AG04449 (cell line): ENCODE data around the gene TEX35.

ENCODE experiments used
- CTCF ChIA-PET: fragments of 350-600 bp; formaldehyde crosslinking; extraction: SDS; loops from one replicate; lab custom pipeline; 2021; ENCODE audit warnings: antibody characterized with exemption; lab: Yijun Ruan, JAX
- POLR2A ChIA-PET: fragments of 400-600, 350-600 bp; formaldehyde crosslinking; extraction: SDS; loops from one replicate; lab custom pipeline; 2020; ENCODE audit warnings: antibody characterized with exemption, inconsistent platforms; lab: Yijun Ruan, JAX
- DNase-seq: peaks from one replicate; pipeline ENCODE4 v3.0.0-alpha.2; 2010; ENCODE audit warnings: low read depth, low spot score
- H3K4me3 ChIP-seq: 2 replicates; pipeline ENCODE4 v1.5.1; 2011; ENCODE audit warnings: low read depth, mild to moderate bottlenecking, control low read depth, low read length
- CTCF ChIP-seq: IDR thresholded peaks from one replicate; pipeline ENCODE4 v1.5.1; 2011; ENCODE audit warnings: mild to moderate bottlenecking, moderate library complexity, low read length, control low read depth, inconsistent platforms; ENCODE audit not compliant: insufficient read depth; ENCODE audit errors: missing control alignments

TEX35 gene

GRCh38 chr1:178486100-178487069 lies 26.5 kb upstream of the TEX35 start:
- ChIA-PET CTCF (interaction anchor here (1.0 to 11.0 kb wide), 3 partner anchors 14 to 45 kb away, joined by 3 to 125 read pairs (median 4); no protein-coding TSS in a partner anchor), POLR2A (no interaction called here)
- DNase-seq = no peak
- no peak for TF ChIP-seq CTCF
- peak overlapping the region; percentile 3; the same call in 1 of the 2 replicates for H3K4me3 ChIP-seq

GRCh38 chr1:178487070-178487615 lies 25.8 kb upstream of the TEX35 start:
- ChIA-PET CTCF (interaction anchor here (1.1 to 11.0 kb wide), 3 partner anchors 13 to 516 kb away, joined by 3 to 125 read pairs (median 4); no protein-coding TSS in a partner anchor), POLR2A (no interaction called here)
- TF ChIP-seq CTCF = no peak
- H3K4me3 ChIP-seq = peak overlapping the region; percentile 3; the same call in 1 of the 2 replicates
- no peak for DNase-seq

- CTCF ChIA-PET = interaction anchor here (1.1 to 11.0 kb wide), 4 partner anchors 12 to 515 kb away, joined by 3 to 125 read pairs (median 6); no protein-coding TSS in a partner anchor
- no peak for TF ChIP-seq CTCF
- DNase-seq = no peak
- no peak overlapping the region for H3K4me3 ChIP-seq
- POLR2A ChIA-PET = no interaction called here
Observed at GRCh38 chr1:178488393-178488792, 24.5 kb upstream of the TEX35 start.

GRCh38 chr1:178489399-178489798 lies 23.5 kb upstream of the TEX35 start:
- ChIA-PET CTCF (interaction anchor here (1.0 to 11.0 kb wide), 3 partner anchors 11 to 190 kb away, joined by 4 to 125 read pairs (median 8); no protein-coding TSS in a partner anchor), POLR2A (no interaction called here)
- TF ChIP-seq CTCF = no peak
- DNase-seq = no peak
- no peak overlapping the region for H3K4me3 ChIP-seq

GRCh38 chr1:178490136-178490535 lies 22.8 kb upstream of the TEX35 start:
- no peak overlapping the region for H3K4me3 ChIP-seq
- no peak for DNase-seq
- no peak for TF ChIP-seq CTCF
- ChIA-PET POLR2A (no interaction called here), CTCF (interaction anchor here (1.0 to 11.0 kb wide), 5 partner anchors 10 to 190 kb away, joined by 4 to 125 read pairs (median 5); no protein-coding TSS in a partner anchor)

GRCh38 chr1:178490967-178491366 lies 21.9 kb upstream of the TEX35 start:
- DNase-seq = no peak
- no peak for TF ChIP-seq CTCF
- POLR2A ChIA-PET = no interaction called here
- no peak overlapping the region for H3K4me3 ChIP-seq
- CTCF ChIA-PET = interaction anchor here (1.1 to 11.0 kb wide), 4 partner anchors 9 to 191 kb away, joined by 4 to 125 read pairs (median 6); no protein-coding TSS in a partner anchor
